Tibial nerve (tissue), 4 donors: ENCODE measurements around the gene SEC23IP.

Experiments used
- CTCF ChIP-seq, 5 experiments: fragments of 200-600 bp in 3 of 5; fragments of 450-650 bp in 2 of 5; sonication (generic) in 3 of 5; IDR thresholded peaks; one replicate each; pipeline ENCODE4 v1.5.1; 2016 to 2019; ENCODE audit warnings: antibody characterized with exemption in 5 of 5, mild to moderate bottlenecking in 3 of 5, moderate library complexity in 2 of 5
- EP300 ChIP-seq, 2 donors: sonication (generic); formaldehyde crosslinking; IDR thresholded peaks; one replicate each; pipeline ENCODE4 v1.6.1; 2017; ENCODE audit warnings: antibody characterized with exemption in 2 of 2, mild to moderate bottlenecking in 1 of 2
- POLR2A ChIP-seq, 2 donors: fragments of 450-650 bp; IDR thresholded peaks; one replicate each; pipeline ENCODE4 v1.6.1; 2017; ENCODE audit warnings: antibody characterized with exemption in 2 of 2, mild to moderate bottlenecking in 2 of 2, moderate library complexity in 2 of 2

GRCh38 chr10:119872860-119873681, 19.5 kb upstream of the SEC23IP start:
- TF ChIP-seq CTCF (IDR thresholded peaks at IDR 0.05): no peak
- peak in 1 of 2 donors; percentile 32 for TF ChIP-seq POLR2A (IDR thresholded peaks at IDR 0.05)
- TF ChIP-seq EP300 (IDR thresholded peaks at IDR 0.05): peak in 1 of 2 donors; percentile 77
